ENCODE data around the gene MYRIP. TPM values are rescaled to one million over a fixed set of nuclear protein-coding genes. Genes with fewer than 3 reads are reported as not detected.

MYRIP gene
- total RNA-seq, 1 experiment from 2014 or later = 1.6 TPM

DNA sequence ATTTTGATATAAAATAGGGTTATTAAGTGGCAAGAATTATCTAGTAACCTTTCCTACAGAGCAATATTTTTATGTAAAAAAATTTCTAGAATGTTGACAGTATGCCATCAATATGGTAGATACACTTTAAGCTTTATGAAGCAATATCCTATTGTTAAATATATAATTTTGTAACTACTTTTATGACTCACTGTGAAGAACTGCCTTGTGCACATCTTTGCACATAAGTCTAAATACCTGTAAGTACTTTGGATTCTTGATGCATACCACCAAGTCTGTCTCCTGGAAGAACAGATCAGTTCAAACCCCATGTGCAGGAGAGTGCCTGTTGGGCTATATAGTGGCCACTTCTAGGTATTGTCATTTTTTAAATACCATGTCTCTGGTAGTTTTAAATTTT lies 294.4 kb downstream of the MYRIP start:
- no peak for DNase-seq (ENCODE audit: low spot score)
- H3K36me3 Mint-ChIP-seq = no peaks in the 10 kb centered on the region
- H3K27me3 Mint-ChIP-seq (ENCODE audit: low read depth) = no peaks in the 10 kb centered on the region
- TF ChIP-seq, protein P1, sequence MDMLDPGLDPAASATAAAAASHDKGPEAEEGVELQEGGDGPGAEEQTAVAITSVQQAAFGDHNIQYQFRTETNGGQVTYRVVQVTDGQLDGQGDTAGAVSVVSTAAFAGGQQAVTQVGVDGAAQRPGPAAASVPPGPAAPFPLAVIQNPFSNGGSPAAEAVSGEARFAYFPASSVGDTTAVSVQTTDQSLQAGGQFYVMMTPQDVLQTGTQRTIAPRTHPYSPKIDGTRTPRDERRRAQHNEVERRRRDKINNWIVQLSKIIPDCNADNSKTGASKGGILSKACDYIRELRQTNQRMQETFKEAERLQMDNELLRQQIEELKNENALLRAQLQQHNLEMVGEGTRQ (CRISPR knock-in tag; IDR thresholded peaks at IDR 0.05) = no peak
- no peak for TF ChIP-seq TEAD1 (CRISPR knock-in tag; IDR thresholded peaks at IDR 0.05)
- TF ChIP-seq, protein P2, sequence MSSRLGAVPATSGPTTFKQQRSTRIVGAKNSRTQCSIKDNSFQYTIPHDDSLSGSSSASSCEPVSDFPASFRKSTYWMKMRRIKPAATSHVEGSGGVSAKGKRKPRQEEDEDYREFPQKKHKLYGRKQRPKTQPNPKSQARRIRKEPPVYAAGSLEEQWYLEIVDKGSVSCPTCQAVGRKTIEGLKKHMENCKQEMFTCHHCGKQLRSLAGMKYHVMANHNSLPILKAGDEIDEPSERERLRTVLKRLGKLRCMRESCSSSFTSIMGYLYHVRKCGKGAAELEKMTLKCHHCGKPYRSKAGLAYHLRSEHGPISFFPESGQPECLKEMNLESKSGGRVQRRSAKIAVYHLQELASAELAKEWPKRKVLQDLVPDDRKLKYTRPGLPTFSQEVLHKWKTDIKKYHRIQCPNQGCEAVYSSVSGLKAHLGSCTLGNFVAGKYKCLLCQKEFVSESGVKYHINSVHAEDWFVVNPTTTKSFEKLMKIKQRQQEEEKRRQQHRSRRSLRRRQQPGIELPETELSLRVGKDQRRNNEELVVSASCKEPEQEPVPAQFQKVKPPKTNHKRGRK (CRISPR knock-in tag; IDR thresholded peaks at IDR 0.05; ENCODE audit: borderline replicate concordance) = no peak
- ChIA-PET POLR2A (no interaction called here), CTCF (no interaction called here)
- H3K9me3 Mint-ChIP-seq = peaks cover 16% of the 10 kb centered on the region
- H3K4me3 Mint-ChIP-seq = no peak overlapping the region
- no peak for ATAC-seq
- no peak overlapping the region for H3K27ac Mint-ChIP-seq
- H3K4me1 Mint-ChIP-seq = peaks cover 15% of the 10 kb centered on the region

DNA sequence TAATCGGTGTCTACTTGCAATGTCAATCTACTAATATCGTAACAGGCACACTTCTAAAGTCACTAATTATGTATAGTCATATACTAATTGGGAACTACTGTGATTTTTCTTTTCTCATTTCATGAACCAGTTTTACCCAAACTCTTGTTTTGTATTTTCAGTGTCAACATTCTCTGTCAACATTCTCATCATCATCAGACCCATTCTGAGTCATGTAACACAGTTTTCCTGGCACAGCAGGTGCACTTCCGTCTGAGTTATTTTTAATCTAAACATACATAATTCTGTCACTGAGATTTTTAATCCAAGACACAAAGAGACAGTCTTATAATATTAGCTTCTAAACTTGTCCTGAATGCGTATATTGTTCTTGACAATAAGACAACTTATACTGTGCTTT lies 295.0 kb downstream of the MYRIP start:
- no peak overlapping the region for H3K4me3 Mint-ChIP-seq
- ChIA-PET CTCF (no interaction called here), POLR2A (no interaction called here)
- no peaks in the 10 kb centered on the region for H3K27me3 Mint-ChIP-seq (ENCODE audit: low read depth)
- H3K27ac Mint-ChIP-seq = no peak overlapping the region
- H3K4me1 Mint-ChIP-seq = peaks cover 19% of the 10 kb centered on the region
- no peaks in the 10 kb centered on the region for H3K36me3 Mint-ChIP-seq
- ATAC-seq (no peak), DNase-seq (ENCODE audit: low spot score) (no peak)
- peaks cover 16% of the 10 kb centered on the region for H3K9me3 Mint-ChIP-seq
- no peak for TF ChIP-seq RELA (CRISPR knock-in tag; IDR thresholded peaks at IDR 0.05; ENCODE audit: borderline replicate concordance)
- no peak for TF ChIP-seq ZNF396 (CRISPR knock-in tag; IDR thresholded peaks at IDR 0.05; ENCODE audit: borderline replicate concordance)
- no peak for TF ChIP-seq NR2C2 (CRISPR knock-in tag; IDR thresholded peaks at IDR 0.05)
- TF ChIP-seq EMX1 (CRISPR knock-in tag; IDR thresholded peaks at IDR 0.05) = no peak
- no peak for TF ChIP-seq JAZF1 (CRISPR knock-in tag; IDR thresholded peaks at IDR 0.05)
- no peak for TF ChIP-seq CBFB (CRISPR knock-in tag; IDR thresholded peaks at IDR 0.05; ENCODE audit: low read depth)
- TF ChIP-seq, protein P3, sequence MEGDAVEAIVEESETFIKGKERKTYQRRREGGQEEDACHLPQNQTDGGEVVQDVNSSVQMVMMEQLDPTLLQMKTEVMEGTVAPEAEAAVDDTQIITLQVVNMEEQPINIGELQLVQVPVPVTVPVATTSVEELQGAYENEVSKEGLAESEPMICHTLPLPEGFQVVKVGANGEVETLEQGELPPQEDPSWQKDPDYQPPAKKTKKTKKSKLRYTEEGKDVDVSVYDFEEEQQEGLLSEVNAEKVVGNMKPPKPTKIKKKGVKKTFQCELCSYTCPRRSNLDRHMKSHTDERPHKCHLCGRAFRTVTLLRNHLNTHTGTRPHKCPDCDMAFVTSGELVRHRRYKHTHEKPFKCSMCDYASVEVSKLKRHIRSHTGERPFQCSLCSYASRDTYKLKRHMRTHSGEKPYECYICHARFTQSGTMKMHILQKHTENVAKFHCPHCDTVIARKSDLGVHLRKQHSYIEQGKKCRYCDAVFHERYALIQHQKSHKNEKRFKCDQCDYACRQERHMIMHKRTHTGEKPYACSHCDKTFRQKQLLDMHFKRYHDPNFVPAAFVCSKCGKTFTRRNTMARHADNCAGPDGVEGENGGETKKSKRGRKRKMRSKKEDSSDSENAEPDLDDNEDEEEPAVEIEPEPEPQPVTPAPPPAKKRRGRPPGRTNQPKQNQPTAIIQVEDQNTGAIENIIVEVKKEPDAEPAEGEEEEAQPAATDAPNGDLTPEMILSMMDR (IDR thresholded peaks at IDR 0.05) = no peak
- no peak for TF ChIP-seq ESRRA (CRISPR knock-in tag; IDR thresholded peaks at IDR 0.05; ENCODE audit: borderline replicate concordance)
- no peak for TF ChIP-seq ZNF423 (CRISPR knock-in tag; IDR thresholded peaks at IDR 0.05)
- no peak for TF ChIP-seq SMAD4 (CRISPR knock-in tag; IDR thresholded peaks at IDR 0.05)
- TF ChIP-seq, protein P2 (CRISPR knock-in tag; IDR thresholded peaks at IDR 0.05; ENCODE audit: borderline replicate concordance) = no peak
- no peak for TF ChIP-seq HMGA2 (CRISPR knock-in tag; IDR thresholded peaks at IDR 0.05)
- TF ChIP-seq TCF7 (CRISPR knock-in tag; IDR thresholded peaks at IDR 0.05; ENCODE audit: low read depth) = no peak
- TF ChIP-seq, protein P4, sequence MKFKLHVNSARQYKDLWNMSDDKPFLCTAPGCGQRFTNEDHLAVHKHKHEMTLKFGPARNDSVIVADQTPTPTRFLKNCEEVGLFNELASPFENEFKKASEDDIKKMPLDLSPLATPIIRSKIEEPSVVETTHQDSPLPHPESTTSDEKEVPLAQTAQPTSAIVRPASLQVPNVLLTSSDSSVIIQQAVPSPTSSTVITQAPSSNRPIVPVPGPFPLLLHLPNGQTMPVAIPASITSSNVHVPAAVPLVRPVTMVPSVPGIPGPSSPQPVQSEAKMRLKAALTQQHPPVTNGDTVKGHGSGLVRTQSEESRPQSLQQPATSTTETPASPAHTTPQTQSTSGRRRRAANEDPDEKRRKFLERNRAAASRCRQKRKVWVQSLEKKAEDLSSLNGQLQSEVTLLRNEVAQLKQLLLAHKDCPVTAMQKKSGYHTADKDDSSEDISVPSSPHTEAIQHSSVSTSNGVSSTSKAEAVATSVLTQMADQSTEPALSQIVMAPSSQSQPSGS (CRISPR knock-in tag; IDR thresholded peaks at IDR 0.05; ENCODE audit: borderline replicate concordance, low read depth) = no peak
- TF ChIP-seq, protein P5, sequence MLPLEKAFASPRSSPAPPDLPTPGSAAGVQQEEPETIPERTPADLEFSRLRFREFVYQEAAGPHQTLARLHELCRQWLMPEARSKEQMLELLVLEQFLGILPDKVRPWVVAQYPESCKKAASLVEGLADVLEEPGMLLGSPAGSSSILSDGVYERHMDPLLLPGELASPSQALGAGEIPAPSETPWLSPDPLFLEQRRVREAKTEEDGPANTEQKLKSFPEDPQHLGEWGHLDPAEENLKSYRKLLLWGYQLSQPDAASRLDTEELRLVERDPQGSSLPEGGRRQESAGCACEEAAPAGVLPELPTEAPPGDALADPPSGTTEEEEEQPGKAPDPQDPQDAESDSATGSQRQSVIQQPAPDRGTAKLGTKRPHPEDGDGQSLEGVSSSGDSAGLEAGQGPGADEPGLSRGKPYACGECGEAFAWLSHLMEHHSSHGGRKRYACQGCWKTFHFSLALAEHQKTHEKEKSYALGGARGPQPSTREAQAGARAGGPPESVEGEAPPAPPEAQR (CRISPR knock-in tag; IDR thresholded peaks at IDR 0.05) = no peak
- TF ChIP-seq, protein P6, sequence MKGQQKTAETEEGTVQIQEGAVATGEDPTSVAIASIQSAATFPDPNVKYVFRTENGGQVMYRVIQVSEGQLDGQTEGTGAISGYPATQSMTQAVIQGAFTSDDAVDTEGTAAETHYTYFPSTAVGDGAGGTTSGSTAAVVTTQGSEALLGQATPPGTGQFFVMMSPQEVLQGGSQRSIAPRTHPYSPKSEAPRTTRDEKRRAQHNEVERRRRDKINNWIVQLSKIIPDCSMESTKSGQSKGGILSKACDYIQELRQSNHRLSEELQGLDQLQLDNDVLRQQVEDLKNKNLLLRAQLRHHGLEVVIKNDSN (CRISPR knock-in tag; IDR thresholded peaks at IDR 0.05) = no peak
- TF ChIP-seq PRRX2 (CRISPR knock-in tag; IDR thresholded peaks at IDR 0.05) = no peak
- TF ChIP-seq GABPB1 (CRISPR knock-in tag; IDR thresholded peaks at IDR 0.05) = no peak
- TF ChIP-seq, protein P7, sequence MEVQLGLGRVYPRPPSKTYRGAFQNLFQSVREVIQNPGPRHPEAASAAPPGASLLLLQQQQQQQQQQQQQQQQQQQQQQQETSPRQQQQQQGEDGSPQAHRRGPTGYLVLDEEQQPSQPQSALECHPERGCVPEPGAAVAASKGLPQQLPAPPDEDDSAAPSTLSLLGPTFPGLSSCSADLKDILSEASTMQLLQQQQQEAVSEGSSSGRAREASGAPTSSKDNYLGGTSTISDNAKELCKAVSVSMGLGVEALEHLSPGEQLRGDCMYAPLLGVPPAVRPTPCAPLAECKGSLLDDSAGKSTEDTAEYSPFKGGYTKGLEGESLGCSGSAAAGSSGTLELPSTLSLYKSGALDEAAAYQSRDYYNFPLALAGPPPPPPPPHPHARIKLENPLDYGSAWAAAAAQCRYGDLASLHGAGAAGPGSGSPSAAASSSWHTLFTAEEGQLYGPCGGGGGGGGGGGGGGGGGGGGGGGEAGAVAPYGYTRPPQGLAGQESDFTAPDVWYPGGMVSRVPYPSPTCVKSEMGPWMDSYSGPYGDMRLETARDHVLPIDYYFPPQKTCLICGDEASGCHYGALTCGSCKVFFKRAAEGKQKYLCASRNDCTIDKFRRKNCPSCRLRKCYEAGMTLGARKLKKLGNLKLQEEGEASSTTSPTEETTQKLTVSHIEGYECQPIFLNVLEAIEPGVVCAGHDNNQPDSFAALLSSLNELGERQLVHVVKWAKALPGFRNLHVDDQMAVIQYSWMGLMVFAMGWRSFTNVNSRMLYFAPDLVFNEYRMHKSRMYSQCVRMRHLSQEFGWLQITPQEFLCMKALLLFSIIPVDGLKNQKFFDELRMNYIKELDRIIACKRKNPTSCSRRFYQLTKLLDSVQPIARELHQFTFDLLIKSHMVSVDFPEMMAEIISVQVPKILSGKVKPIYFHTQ (CRISPR knock-in tag; IDR thresholded peaks at IDR 0.05) = no peak
